Lower leg skin (tissue), 3 donors: ENCODE data around the gene SCAF4.

Experiments
- POLR2A ChIP-seq, 2 donors: fragments of 450-650 bp; IDR thresholded peaks; one replicate each; pipeline ENCODE4 v1.6.1; 2016 to 2017; ENCODE audit warnings: antibody characterized with exemption in 2 of 2, mild to moderate bottlenecking in 1 of 2, moderate library complexity in 1 of 2
- TF ChIP-seq, protein P1 (sequence below), 3 donors: fragments of 450-650 bp; IDR thresholded peaks; one replicate each; pipeline ENCODE4 v1.5.1; 2016; ENCODE audit warnings: antibody characterized with exemption in 3 of 3, mild to moderate bottlenecking in 3 of 3, moderate library complexity in 2 of 3

- TF ChIP-seq, protein P1, sequence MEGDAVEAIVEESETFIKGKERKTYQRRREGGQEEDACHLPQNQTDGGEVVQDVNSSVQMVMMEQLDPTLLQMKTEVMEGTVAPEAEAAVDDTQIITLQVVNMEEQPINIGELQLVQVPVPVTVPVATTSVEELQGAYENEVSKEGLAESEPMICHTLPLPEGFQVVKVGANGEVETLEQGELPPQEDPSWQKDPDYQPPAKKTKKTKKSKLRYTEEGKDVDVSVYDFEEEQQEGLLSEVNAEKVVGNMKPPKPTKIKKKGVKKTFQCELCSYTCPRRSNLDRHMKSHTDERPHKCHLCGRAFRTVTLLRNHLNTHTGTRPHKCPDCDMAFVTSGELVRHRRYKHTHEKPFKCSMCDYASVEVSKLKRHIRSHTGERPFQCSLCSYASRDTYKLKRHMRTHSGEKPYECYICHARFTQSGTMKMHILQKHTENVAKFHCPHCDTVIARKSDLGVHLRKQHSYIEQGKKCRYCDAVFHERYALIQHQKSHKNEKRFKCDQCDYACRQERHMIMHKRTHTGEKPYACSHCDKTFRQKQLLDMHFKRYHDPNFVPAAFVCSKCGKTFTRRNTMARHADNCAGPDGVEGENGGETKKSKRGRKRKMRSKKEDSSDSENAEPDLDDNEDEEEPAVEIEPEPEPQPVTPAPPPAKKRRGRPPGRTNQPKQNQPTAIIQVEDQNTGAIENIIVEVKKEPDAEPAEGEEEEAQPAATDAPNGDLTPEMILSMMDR (IDR thresholded peaks at IDR 0.05): no peak
- no peak for TF ChIP-seq POLR2A (IDR thresholded peaks at IDR 0.05)
These were observed 56.6 kb downstream of the SCAF4 start for GRCh38 chr21:31675318-31675717.
